HG02938 (cell line): ENCODE results near the gene SNCG.
"Not testable (repeated sequence)": the region's sequence is repeated elsewhere in the genome, so short reads cannot be mapped to it uniquely, and the experiment has no call there.

Experiments used
- ATAC-seq: cut with Tn5 transposase; IDR thresholded peaks from one replicate; pipeline ENCODE4 v1.9.1; 2021; ENCODE audit warnings: mild to moderate bottlenecking, moderate library complexity; ENCODE audit not compliant: unreplicated experiment

Gene SNCG

GRCh38 chr10:86944907-86945306 is 13.5 kb upstream of the SNCG start:
- no peak for ATAC-seq

- ATAC-seq = no peak
These were observed 12.8 kb upstream of the SNCG start for GRCh38 chr10:86945361-86946212.

GRCh38 chr10:86946213-86947155 is 11.9 kb upstream of the SNCG start:
- no peak for ATAC-seq

GRCh38 chr10:86947806-86948205 is 10.6 kb upstream of the SNCG start:
- not testable (repeated sequence) for ATAC-seq

- no peak for ATAC-seq
These were observed 8.1 kb upstream of the SNCG start for GRCh38 chr10:86950349-86950748.

- no peak for ATAC-seq
These were observed 7.1 kb upstream of the SNCG start for GRCh38 chr10:86951184-86951761.

- ATAC-seq = no peak
These were observed 6.3 kb upstream of the SNCG start for GRCh38 chr10:86952106-86952505.

- ATAC-seq = not testable (repeated sequence)
These were observed 5.7 kb upstream of the SNCG start for GRCh38 chr10:86952697-86953096.

GRCh38 chr10:86953747-86954680 is 4.4 kb upstream of the SNCG start:
- no peak for ATAC-seq

- no peak for ATAC-seq
These were observed 3.5 kb upstream of the SNCG start for GRCh38 chr10:86954681-86955500.

- no peak for ATAC-seq
These were observed 2.8 kb upstream of the SNCG start for GRCh38 chr10:86955501-86956194.

- ATAC-seq = no peak
These were observed 2.1 kb upstream of the SNCG start for GRCh38 chr10:86956195-86956847.

GRCh38 chr10:86956848-86957448 is 1.5 kb upstream of the SNCG start:
- ATAC-seq = no peak

GRCh38 chr10:86957471-86958115 is 806 bp upstream of the SNCG start, which contains the start of gene MMRN2:
Gene MMRN2, minus strand, starts transcription at chr10:86957615. Its CDS starts 74 bp downstream, at chr10:86957541.
- no peak for ATAC-seq

GRCh38 chr10:86958901-86959736 is 720 bp downstream of the SNCG start:
- ATAC-seq = no peak

GRCh38 chr10:86959737-86960002 is 1.3 kb downstream of the SNCG start:
- no peak for ATAC-seq
